Eye (tissue), 1 donor: Measurements from ENCODE around the gene HTRA1.

Experiments
- DNase-seq: peaks from one replicate; pipeline ENCODE4 v3.0.0-alpha.2; 2015

The HTRA1 gene

GRCh38 chr10:122559228-122559627, 97.9 kb downstream of the HTRA1 start:
- DNase-seq: no peak

DNA sequence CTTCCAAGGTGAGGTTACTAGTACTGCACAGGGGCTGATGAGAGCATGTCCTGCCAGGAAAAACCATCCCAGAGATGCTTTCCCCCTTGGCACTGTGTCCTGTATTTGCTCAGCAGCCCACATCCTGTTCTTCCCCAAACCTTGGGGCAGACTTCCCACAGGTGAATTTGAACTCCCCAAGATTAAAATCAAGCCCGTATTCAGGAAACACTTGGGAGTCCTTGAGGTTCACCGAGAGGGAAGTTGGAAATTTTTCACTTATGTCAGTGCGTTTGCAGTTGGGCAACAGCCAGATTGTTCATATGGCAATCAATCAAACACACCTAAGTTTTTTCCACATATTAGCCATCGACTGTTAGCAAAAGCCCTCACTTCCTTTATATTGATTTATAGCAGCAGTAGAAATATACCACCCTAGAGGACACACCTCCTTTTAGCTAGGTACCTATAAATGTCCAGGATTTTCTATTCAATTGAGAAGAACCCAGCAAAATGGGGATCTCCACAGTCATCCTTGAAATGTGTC, 99.0 kb downstream of the HTRA1 start, which contains the start of gene DMBT1:
DMBT1 (plus strand) TSS at position 476 of the 526 bp plus-strand sequence; CDS start at position 493, 17 bp downstream.
- DNase-seq: no peak

GRCh38 chr10:122561212-122561611, 99.9 kb downstream of the HTRA1 start:
- no peak for DNase-seq

DNA sequence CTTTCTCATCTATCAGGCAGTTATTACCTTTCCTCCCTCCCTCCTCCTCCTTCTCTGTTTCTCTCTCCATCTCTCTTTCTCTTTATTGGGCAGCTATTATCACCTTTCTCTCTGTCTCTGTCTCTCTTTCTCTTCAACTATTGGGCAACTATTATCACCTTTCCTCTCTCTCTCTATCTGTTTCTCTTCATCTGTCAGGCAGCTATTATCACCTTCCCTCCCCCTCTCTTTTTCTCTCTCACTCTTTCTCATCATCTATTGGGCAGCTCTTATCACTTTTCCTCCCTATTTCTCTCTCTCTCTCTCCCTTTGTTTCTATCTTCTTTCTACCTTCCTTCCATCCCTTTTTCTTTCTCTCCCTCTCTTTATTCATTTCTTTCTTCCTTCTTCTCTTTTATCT, 100.4 kb downstream of the HTRA1 start:
- no peak for DNase-seq
